ENCODE data around the gene PITPNM2.

- TF ChIP-seq EZH2 (IDR thresholded peaks at IDR 0.05; ENCODE audit: borderline replicate concordance) (no peak), CTCF (IDR thresholded peaks at IDR 0.05; ENCODE audit: poor library complexity) (no peak)
Measured at GRCh38 chr12:123104809-123105208, 46.1 kb downstream of the PITPNM2 start.

All from hepatocyte (in vitro differentiated cells).